GM21381 (cell line): ENCODE results near the gene LAPTM5.
"Not testable (repeated sequence)": the region's sequence is repeated elsewhere in the genome, so short reads cannot be mapped to it uniquely, and the experiment has no call there.

Experiments
- ATAC-seq: cut with Tn5 transposase; IDR thresholded peaks from one replicate; pipeline ENCODE4 v1.9.1; 2021; ENCODE audit warnings: mild to moderate bottlenecking, moderate library complexity; ENCODE audit not compliant: unreplicated experiment

The LAPTM5 gene

DNA sequence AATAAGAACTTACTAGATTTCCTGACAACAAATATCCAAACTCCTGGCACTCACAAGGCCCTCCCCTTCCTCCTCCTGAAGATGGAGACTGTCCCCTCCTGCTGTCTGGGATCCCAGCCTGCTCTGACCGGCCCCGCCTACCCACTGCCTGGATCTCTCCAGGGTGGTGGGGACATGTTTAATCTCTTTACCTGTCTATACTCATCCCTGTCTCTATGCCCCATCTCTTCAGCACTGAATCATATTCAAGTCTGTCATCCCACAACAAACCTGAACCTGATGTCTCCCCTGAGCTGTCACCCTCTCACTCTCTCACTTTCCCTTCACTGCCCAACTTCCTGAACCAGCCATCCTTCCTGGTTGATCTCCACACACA lies 56.3 kb downstream of the LAPTM5 start:
- no peak for ATAC-seq

DNA sequence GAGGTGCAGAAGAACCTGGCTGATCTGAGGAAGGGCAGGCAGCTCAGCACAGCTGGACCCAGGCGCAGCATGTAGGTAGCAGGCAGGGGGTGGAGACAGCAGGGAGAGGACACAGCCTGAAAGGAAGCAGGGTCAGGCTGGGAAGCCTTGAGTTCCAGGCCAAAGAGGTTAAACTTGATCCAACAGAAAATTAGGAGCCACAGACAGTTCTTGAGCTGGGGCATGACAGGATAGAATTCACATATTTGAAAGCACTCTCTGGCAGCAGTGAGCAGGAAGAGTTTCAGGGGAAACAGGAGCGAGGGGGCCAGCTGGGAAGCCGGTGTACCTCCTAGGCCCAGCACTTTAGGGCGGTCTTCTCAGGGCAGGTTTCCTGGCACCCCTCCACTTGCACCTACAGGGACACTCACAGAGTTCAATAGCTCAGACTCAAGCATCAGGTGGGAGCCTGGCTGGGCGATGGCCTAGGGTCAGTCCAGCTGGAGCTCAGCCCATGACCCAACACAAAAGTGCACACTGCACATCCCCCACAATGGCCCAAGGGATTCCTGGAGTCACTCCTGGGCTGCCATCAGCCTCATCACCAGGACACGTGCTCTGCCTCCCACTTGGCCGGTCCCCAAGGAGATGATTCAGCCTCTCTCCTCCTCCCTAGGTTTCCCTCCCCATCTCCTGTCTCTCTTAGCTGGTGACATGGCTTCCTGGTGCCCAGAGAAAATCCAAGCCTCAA lies 56.9 kb downstream of the LAPTM5 start:
- no peak for ATAC-seq

GRCh38 chr1:30699762-30700161 lies 57.8 kb downstream of the LAPTM5 start:
- ATAC-seq: no peak

- no peak for ATAC-seq
Measured at GRCh38 chr1:30698401-30698981, 59.1 kb downstream of the LAPTM5 start.

DNA sequence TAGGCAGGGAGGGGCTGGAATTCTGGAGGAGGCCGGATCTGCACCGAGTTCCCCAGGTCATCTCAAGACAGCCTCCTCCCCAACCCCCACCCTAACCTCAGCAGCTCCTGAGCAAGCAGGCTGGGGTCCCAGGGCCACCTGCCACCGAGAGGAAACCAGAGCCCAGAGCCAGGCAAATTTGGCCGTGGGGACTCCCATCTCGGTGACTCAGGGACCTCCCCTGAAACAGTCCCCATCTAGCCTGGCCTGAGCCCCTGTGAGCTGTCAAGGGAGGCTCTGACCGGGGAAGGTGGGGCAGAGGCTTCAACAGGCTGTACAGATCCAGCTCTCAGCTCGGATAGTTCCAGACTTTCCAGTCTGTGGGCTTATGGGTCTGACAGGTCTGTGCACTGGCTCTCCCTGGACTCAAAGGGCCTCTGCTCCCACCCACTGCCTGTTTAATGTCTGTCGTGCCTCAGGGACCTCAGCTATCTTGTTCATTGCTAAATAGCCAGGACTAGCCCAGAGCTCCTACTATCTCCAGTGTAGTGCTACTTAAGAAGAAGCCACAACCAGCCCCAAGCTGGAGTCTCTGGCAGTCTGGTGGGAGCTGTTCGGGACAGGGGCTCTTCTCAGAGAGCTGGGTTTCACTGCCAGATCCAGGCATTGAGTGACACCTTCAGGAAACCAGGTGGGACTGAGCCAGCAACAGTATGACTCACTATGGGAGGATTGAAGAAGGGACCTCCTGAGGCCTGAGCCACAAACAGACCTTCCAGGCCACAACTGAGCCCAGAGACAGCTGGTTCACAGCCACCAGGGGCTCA lies 59.8 kb downstream of the LAPTM5 start:
- no peak for ATAC-seq

DNA sequence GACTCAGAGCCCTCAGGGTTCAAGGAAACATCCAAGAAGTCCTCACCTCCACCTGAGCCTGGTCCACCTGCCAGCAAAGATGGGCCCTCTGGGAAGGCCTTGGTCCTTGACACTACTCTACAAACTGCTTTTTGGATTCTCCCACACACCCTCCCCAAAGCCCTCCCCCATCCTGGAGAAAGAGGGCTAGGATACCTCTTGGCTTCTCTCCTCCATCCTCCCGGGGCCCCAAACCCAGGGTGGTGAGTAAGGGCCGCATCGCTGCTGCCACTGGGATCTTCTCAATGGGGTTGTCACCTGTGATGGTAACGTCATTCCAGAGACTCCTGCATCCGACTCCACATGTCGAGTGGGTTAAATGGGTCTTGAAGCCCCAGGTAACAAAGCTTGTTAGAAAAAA lies 60.7 kb downstream of the LAPTM5 start:
- no peak for ATAC-seq

GRCh38 chr1:30695439-30695841 lies 62.1 kb downstream of the LAPTM5 start:
- no peak for ATAC-seq

DNA sequence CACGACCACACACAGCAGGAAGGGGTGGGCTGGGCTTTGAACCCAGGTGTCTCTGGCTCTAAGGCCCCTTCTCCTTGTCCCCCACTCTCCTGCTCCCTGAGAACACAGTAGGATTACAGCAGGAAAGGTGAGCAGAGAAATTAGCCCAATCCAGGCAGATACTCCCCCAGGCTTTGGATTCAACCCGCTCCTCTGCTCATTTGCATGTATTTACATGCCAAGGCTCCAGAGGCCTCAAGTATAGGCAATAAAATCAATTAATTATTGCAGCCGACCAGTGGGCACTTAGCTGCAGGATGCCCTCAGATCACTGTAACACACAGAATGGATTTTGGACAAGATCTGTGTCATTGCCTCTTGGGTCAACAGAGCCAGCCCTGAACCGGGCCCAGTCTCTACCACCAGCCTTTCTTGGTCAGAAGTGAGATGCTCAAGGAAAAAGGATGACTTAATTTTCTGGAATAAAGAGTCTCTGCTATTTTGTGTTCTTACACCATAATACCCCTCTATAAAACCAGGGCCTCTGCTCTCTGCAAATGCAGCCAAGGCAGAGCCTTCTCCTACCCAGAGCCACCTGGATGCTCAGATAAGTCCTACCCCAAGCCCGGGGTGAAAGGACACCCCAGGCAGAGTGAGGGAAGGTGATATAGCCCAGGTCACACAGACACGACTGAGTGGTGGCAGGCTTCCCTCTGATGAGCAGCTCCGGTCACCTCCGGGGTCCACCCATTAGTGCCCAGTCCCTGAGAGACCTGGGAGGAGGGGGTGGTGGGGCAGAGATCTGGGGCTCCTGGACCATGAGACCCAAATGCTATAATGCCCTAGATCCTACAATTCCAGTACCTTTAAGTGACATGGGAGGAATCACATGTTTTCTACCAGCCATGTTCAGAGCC lies 63.0 kb downstream of the LAPTM5 start:
- no peak for ATAC-seq

DNA sequence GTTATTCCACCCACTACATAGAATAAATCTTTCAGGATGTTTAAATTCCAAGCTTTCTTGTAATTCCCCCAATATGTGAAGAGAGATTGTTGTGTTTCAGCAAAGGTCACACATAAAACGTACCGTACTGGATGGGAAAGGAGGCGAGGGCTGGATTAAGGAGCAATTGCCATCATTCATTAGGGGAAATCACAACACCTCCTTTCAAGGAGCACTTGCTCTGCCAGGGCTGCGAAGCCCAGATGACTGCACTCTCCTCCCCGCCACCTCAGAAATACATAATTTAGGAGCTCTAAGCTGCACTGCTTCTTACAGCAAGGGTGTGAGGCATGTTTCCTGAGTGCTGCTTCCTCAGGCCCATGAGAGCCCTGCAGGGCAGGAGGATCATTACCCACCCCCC lies 63.8 kb downstream of the LAPTM5 start:
- no peak for ATAC-seq

- ATAC-seq: no peak
Measured at GRCh38 chr1:30693366-30693765, 64.2 kb downstream of the LAPTM5 start.

DNA sequence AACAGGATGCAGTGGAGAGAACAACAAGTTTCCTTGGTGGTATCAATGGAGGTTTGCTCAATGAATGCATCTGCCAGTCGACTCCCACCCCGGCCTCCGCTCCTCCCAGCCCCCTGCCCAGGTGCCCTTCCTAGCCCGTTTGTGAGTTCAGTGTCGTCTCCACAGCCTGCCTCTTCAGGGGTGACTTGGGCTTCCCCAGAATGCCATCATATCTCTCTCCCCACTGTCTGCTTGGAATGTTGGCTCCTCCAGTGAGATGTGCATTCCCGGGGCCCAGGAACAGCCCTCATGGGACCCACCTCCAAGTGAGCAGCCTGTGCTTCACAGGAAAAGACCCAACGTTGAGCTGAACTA lies 64.6 kb downstream of the LAPTM5 start:
- no peak for ATAC-seq

DNA sequence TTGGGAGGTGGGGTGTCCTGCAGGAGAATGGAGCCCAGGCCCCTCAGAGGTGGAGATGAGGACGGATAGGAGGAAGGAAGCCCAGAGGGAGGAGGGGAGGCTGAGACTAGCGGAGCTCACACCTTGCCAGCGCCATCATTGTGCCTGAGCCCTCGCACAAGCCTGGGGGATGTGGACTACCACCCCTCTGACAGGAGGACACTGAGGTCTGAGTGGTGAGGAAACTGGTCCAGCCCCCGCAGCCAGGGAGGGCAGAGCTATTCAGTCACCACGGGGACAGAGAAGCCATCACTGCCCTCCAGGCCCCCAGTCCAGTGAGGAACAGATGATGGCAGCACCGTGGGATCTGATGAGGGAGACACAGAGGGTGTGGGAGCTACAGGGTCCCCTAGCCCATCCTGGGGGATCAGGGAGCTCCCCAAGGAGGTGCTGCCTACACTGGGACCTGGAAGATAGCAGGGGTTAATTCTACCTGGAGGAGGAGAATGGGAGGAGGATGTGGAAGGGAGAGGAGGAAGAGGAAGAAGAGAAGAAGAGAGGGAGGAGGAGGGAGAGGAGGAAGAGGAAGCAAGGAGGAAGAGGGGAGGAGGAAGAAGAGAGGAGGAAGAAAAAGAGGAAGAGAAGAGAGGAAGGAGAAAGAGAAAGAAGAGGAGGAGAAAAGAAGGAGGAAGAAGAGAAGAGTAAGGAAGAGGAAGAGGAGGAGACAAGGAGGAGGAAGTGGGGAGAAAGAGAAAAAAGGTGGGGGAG lies 65.2 kb downstream of the LAPTM5 start:
- no peak for ATAC-seq

- no peak for ATAC-seq
Measured at GRCh38 chr1:30691480-30691879, 66.1 kb downstream of the LAPTM5 start.

DNA sequence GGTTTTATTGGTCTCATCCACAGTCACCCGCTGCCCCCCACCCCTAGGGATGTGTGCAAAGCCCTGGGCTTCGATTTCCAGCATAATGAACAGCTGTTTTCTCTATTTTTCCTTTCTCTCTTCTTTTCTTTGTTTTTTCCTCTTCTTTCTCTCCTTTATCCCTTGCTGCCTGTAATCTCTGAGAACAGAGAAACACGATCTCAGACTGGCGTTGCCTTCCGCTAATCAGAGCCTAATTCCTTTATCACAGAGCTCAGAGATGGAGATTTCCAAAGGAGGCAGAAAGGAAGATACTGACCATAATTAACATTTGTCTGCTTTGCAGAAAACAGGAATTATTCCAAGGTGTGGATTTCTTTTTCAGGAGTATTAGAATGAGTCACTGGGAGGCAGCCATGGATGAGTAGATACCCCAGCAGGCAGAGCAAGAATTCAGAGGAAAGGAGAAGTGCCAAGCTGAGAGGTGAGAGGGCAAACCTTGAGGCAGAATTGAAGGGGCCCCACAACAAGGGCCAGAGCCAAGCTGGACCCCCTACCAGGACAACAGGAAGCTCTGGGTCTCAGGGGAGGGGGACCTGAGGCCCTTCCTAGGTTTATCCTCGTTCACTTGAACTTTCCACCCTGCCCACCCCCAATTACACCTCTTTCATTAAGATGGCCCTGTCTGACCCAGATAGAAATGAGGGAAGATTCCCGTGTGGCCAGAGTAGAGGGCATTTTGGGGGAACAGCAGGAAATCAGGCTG lies 67.5 kb downstream of the LAPTM5 start:
- no peak for ATAC-seq

GRCh38 chr1:30688920-30689794 lies 68.4 kb downstream of the LAPTM5 start:
- ATAC-seq: no peak

DNA sequence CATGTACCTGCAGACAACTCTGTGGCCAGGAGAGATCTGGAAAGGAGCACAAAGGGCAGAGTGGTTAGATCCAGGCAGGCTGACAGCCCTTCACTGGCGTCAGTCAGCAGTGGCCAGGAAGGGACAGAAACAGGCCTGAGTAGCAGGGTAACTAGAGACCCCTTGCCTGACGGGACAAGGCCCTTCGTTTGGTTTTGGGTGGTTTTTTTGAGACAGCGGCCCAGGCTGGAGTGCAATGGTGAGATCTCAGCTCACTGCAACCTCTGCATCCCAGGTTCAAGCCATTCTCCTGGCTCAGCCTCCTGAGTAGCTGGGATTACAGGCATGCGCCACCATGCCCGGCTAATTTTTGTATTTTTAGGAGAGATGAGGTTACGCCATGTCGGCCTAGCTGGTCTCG lies 69.1 kb downstream of the LAPTM5 start:
- ATAC-seq: not testable (repeated sequence)

DNA sequence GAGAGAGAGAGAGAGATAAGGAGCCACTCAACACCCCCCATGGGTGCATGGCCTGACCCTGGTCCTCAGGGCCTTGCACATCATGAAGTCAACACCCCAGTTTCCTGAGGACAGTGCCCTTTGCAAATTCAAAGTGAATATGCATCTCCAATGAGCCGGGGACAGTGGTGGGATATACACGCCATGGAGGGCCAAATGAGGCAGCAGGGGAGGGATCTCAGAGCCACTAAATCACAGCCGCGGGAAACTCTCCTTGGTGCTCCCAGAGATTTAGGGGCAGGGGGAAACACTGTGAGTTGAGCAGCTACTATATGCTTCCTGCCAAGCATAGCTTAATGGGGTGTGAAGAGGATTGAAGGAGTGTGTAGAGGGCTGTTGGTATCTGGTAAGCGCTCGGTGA lies 69.7 kb downstream of the LAPTM5 start:
- no peak for ATAC-seq

GRCh38 chr1:30686236-30686935 lies 71.2 kb downstream of the LAPTM5 start:
- ATAC-seq: no peak
